Activated gamma-delta T cell treated with anti-CD3 and anti-CD28 coated beads, Interleukin-2, amount 50 U/mL, for 16 hours (primary cell): ENCODE data around the gene SEMA3B.
"Not testable (repeated sequence)": the region's sequence is repeated elsewhere in the genome, so short reads cannot be mapped to it uniquely, and the experiment has no call there.

Experiments
- DNase-seq: peaks from one replicate; pipeline ENCODE4 v3.0.0-alpha.2; 2020; ENCODE audit warnings: low read depth

The SEMA3B gene

GRCh38 chr3:50272911-50273688 is 4.2 kb downstream of the SEMA3B start:
- peak; percentile 87 for DNase-seq

GRCh38 chr3:50273689-50274065 is 4.7 kb downstream of the SEMA3B start:
- DNase-seq = no peak

- peak; percentile 31 for DNase-seq
These were observed 5.6 kb downstream of the SEMA3B start for GRCh38 chr3:50274371-50275104.

GRCh38 chr3:50275141-50275995 is 6.4 kb downstream of the SEMA3B start:
- no peak for DNase-seq

- DNase-seq = no peak
These were observed 7.2 kb downstream of the SEMA3B start for GRCh38 chr3:50275996-50276761.

GRCh38 chr3:50276762-50277101 is 7.8 kb downstream of the SEMA3B start:
- no peak for DNase-seq

- no peak for DNase-seq
These were observed 9.4 kb downstream of the SEMA3B start for GRCh38 chr3:50278123-50278879.

- DNase-seq = no peak
These were observed 9.9 kb downstream of the SEMA3B start, which contains the start of gene LSMEM2 for GRCh38 chr3:50278880-50279224. TSS of gene LSMEM2 (plus strand) at chr3:50279087. CDS start at chr3:50279114, 27 bp downstream.

GRCh38 chr3:50279255-50280016 is 10.5 kb downstream of the SEMA3B start:
- no peak for DNase-seq

GRCh38 chr3:50284121-50284520 is 15.2 kb downstream of the SEMA3B start:
- DNase-seq = not testable (repeated sequence)

- DNase-seq = no peak
These were observed 17.6 kb downstream of the SEMA3B start for GRCh38 chr3:50286322-50287227.

- no peak for DNase-seq
These were observed 18.3 kb downstream of the SEMA3B start for GRCh38 chr3:50287262-50287661.

- DNase-seq = no peak
These were observed 19.6 kb downstream of the SEMA3B start for GRCh38 chr3:50288387-50289007.

- no peak for DNase-seq
These were observed 20.2 kb downstream of the SEMA3B start for GRCh38 chr3:50289130-50289529.

- DNase-seq = no peak
These were observed 21.3 kb downstream of the SEMA3B start for GRCh38 chr3:50290161-50290641.

- DNase-seq = peak; percentile 94
These were observed 23.5 kb downstream of the SEMA3B start, which contains the start of gene IFRD2 for GRCh38 chr3:50292159-50293078. TSS of gene IFRD2 (minus strand) at chr3:50292429. CDS start at chr3:50292274, 155 bp downstream.

- no peak for DNase-seq
These were observed 24.3 kb downstream of the SEMA3B start for GRCh38 chr3:50293079-50293801.
